Mesenchymal stem cell (in vitro differentiated cells and primary cell): Measurements from ENCODE around the gene XCL2.

Source experiments
- DNase-seq: peaks from one replicate; pipeline ENCODE4 v3.0.0-alpha.2; 2013
- H2AFZ ChIP-seq: one replicate; pipeline ENCODE4 v1.6.1; 2013; ENCODE audit warnings: low read depth, mild to moderate bottlenecking, control low read depth, inconsistent platforms, low read length, moderate library complexity
- H2AK5ac ChIP-seq: 2 replicates; pipeline ENCODE4 v1.6.1; 2013; ENCODE audit warnings: low read length, moderate library complexity, mild to moderate bottlenecking, inconsistent platforms; ENCODE audit not compliant: severe bottlenecking
- H2BK120ac ChIP-seq: one replicate; pipeline ENCODE4 v1.6.1; 2013; ENCODE audit warnings: low read depth, mild to moderate bottlenecking, inconsistent platforms, low read length, moderate library complexity
- H2BK12ac ChIP-seq, 2 experiments: one replicate each; pipeline ENCODE4 v1.6.1; 2013; ENCODE audit warnings: inconsistent platforms in 2 of 2, low read length in 2 of 2, mild to moderate bottlenecking in 2 of 2, moderate library complexity in 2 of 2, control low read depth in 1 of 2
- H2BK15ac ChIP-seq: one replicate; pipeline ENCODE4 v1.6.1; 2013; ENCODE audit warnings: mild to moderate bottlenecking, low read depth, inconsistent platforms; ENCODE audit not compliant: poor library complexity, severe bottlenecking
- H2BK5ac ChIP-seq: 2 replicates; pipeline ENCODE4 v1.6.1; 2013; ENCODE audit warnings: low read depth, mild to moderate bottlenecking, low read length, control low read depth, inconsistent platforms; ENCODE audit not compliant: poor library complexity, severe bottlenecking
- H3K14ac ChIP-seq, 2 experiments: one replicate each; pipeline ENCODE4 v1.6.1; 2013; ENCODE audit warnings: inconsistent platforms in 2 of 2, low read length in 2 of 2, control low read depth in 1 of 2, mild to moderate bottlenecking in 1 of 2, moderate library complexity in 1 of 2
- H3K18ac ChIP-seq, 2 experiments: one replicate each; pipeline ENCODE4 v1.6.1; 2013; ENCODE audit warnings: inconsistent platforms in 2 of 2, low read length in 2 of 2, control low read depth in 1 of 2, low read depth in 1 of 2, mild to moderate bottlenecking in 1 of 2
- H3K23ac ChIP-seq, 2 experiments: one replicate each; pipeline ENCODE4 v1.6.1; 2013; ENCODE audit warnings: inconsistent platforms in 2 of 2, low read length in 2 of 2, mild to moderate bottlenecking in 2 of 2, moderate library complexity in 2 of 2, control low read depth in 1 of 2
- H3K27ac ChIP-seq: 2 replicates; pipeline ENCODE4 v1.5.1; 2013; ENCODE audit warnings: mild to moderate bottlenecking, moderate library complexity, low read length, control low read depth, inconsistent platforms; ENCODE audit not compliant: poor library complexity, severe bottlenecking
- H3K27me3 ChIP-seq, 2 experiments: 2 replicates each; pipeline versions ENCODE4 v1.6.1 to v1.7.0; 2013; ENCODE audit warnings: low read length in 2 of 2, mild to moderate bottlenecking in 2 of 2, moderate library complexity in 2 of 2, control low read depth in 1 of 2, inconsistent platforms in 1 of 2; ENCODE audit not compliant: control insufficient read depth in 1 of 2, insufficient read depth in 1 of 2
- H3K36me3 ChIP-seq, 2 experiments: 2 replicates each; pipeline versions ENCODE4 v1.6.1 to v1.7.0; 2013; ENCODE audit warnings: low read length in 2 of 2, control low read depth in 1 of 2, inconsistent platforms in 1 of 2, low read depth in 1 of 2, mild to moderate bottlenecking in 1 of 2; ENCODE audit not compliant: insufficient read depth in 2 of 2, control insufficient read depth in 1 of 2
- H3K4ac ChIP-seq, 2 experiments: one replicate each; pipeline ENCODE4 v1.6.1; 2013; ENCODE audit warnings: inconsistent platforms in 2 of 2, low read length in 2 of 2, mild to moderate bottlenecking in 2 of 2, moderate library complexity in 2 of 2, control low read depth in 1 of 2, low read depth in 1 of 2
- H3K4me1 ChIP-seq: 2 replicates; pipeline ENCODE4 v1.6.1; 2013; ENCODE audit warnings: low read depth, low read length, control low read depth; ENCODE audit not compliant: control insufficient read depth, insufficient read depth
- H3K4me2 ChIP-seq: 2 replicates; pipeline ENCODE4 v1.6.1; 2013; ENCODE audit warnings: low read length, mild to moderate bottlenecking, inconsistent platforms; ENCODE audit not compliant: poor library complexity, severe bottlenecking
- H3K4me3 ChIP-seq, 2 experiments: 2 replicates each; pipeline versions ENCODE4 v1.5.1 to v1.7.0; 2013; ENCODE audit warnings: low read length in 2 of 2, mild to moderate bottlenecking in 2 of 2, control low read depth in 1 of 2, low read depth in 1 of 2; ENCODE audit not compliant: insufficient read depth in 1 of 2
- H3K79me1 ChIP-seq: replicated peaks from 2 replicates; pipeline ENCODE4 v1.6.1; 2013; ENCODE audit warnings: mild to moderate bottlenecking, control low read depth, low read length, inconsistent platforms; ENCODE audit not compliant: poor library complexity, severe bottlenecking
- H3K9ac ChIP-seq: 2 replicates; pipeline ENCODE4 v1.7.0; 2013; ENCODE audit warnings: mild to moderate bottlenecking, low read length, moderate library complexity
- H3K9me3 ChIP-seq: 2 replicates; pipeline ENCODE4 v1.7.0; 2013; ENCODE audit warnings: mild to moderate bottlenecking, low read length; ENCODE audit not compliant: control insufficient read depth
- H4K8ac ChIP-seq: one replicate; pipeline ENCODE4 v1.6.1; 2013; ENCODE audit warnings: inconsistent platforms, mild to moderate bottlenecking, low read length, moderate library complexity
- H4K91ac ChIP-seq: one replicate; pipeline ENCODE4 v1.6.1; 2013; ENCODE audit warnings: mild to moderate bottlenecking, low read length, inconsistent platforms
- WGBS: methylation state at CpG from one replicate; pipeline ENCODE4 v1.1.7; 2013; ENCODE audit warnings: mixed read lengths; 5-methylcytosine and 5-hydroxymethylcytosine counted together

The XCL2 gene

DNA sequence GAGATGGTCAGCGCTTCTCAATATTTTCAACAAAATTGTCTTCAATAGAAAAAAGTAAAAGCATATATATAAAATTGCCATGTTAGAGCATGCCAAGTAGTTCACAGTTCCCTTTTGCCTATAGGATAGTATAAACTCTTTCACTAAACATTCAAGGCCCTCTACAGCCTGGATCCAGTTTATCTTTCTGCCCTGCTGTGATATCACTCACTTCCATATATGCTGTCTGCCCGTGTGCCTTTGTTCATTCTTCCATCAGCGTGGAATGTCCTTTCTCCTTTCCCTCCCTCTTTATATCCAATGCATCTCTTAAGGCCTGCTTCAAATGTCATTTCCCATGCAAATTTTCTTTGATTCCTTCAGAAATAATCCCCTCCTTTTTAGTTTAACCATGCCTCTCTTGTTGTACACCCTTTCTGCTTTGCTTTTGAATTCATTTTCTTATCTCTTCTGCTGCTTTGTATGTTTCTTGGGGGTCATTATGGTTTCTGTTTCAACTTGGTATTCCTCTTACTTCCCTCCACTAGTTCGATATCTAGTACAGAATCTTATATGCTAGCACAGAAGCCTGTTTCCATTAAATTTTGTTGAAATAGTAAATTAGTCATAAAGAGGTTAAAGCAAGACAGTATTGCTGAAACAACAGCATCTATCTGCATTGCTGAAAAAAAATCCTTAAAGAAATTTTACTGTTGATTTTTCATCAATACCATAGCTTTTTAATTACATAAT lies 44.7 kb downstream of the XCL2 start:
- WGBS: 82% methylated on average over 2 of the region's 4 CpGs
- H2BK120ac ChIP-seq: no peak overlapping the region
- H2BK12ac ChIP-seq: peak overlapping the region in 1 of 2 experiments; percentile 51
- no peak overlapping the region for H4K8ac ChIP-seq
- no peak overlapping the region for H2AFZ ChIP-seq
- H3K4me2 ChIP-seq: no peak overlapping the region
- H3K18ac ChIP-seq: no peak overlapping the region
- no peak overlapping the region for H3K27ac ChIP-seq
- DNase-seq: no peak
- H3K36me3 ChIP-seq: no peaks in the 10 kb centered on the region
- no peaks in the 10 kb centered on the region for H3K27me3 ChIP-seq
- no peaks in the 10 kb centered on the region for H3K9me3 ChIP-seq
- H3K14ac ChIP-seq: no peak overlapping the region
- H3K9ac ChIP-seq: peak overlapping the region; percentile 14
- H3K4me3 ChIP-seq: no peak overlapping the region
- H2BK5ac ChIP-seq: no peak overlapping the region
- H2BK15ac ChIP-seq: no peak overlapping the region
- H2AK5ac ChIP-seq: no peak overlapping the region
- no peak overlapping the region for H3K23ac ChIP-seq
- no peak overlapping the region for H3K4ac ChIP-seq
- no peak overlapping the region for H4K91ac ChIP-seq
- peaks cover 6% of the 10 kb centered on the region for H3K4me1 ChIP-seq
- H3K79me1 ChIP-seq: no peaks in the 10 kb centered on the region

DNA sequence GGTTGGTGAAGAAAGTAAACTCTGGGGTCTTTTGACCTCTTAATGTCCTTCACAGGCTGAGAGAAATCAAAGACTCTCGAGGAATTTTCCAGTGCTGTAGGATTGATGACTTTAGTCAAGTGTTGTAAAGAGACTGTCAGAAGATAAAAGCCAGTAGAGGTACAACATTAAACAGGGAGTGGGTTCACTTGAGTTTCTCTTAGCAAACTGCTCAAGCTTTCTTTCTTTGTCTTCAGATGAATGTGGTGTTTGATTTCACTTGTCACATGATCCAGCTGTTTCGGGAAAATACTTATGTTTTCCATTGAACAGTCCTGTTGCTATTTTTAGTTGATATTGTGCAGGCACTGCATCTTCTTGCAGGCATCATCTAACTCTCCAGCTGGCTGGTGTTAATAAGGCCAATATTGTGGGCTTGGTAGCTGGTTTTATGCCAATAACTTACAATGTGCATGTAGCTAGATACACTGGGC lies 45.6 kb downstream of the XCL2 start:
- no peak overlapping the region for H3K23ac ChIP-seq
- H2BK12ac ChIP-seq: peak overlapping the region in 1 of 2 experiments; percentile 41
- peak overlapping the region; percentile 65 for H3K9ac ChIP-seq
- peak overlapping the region; percentile 59 for H3K27ac ChIP-seq
- H3K18ac ChIP-seq: no peak overlapping the region
- H2AK5ac ChIP-seq: no peak overlapping the region
- WGBS: 5% methylated on average over 2 of the region's 2 CpGs
- H3K4ac ChIP-seq: no peak overlapping the region
- H4K8ac ChIP-seq: peak overlapping the region; percentile 47
- H3K9me3 ChIP-seq: no peaks in the 10 kb centered on the region
- DNase-seq: peak; percentile 93
- H2BK5ac ChIP-seq: no peak overlapping the region
- H3K79me1 ChIP-seq: no peaks in the 10 kb centered on the region
- H3K4me3 ChIP-seq: no peak overlapping the region
- H3K14ac ChIP-seq: no peak overlapping the region
- peaks cover 6% of the 10 kb centered on the region for H3K4me1 ChIP-seq
- no peak overlapping the region for H2BK120ac ChIP-seq
- no peak overlapping the region for H4K91ac ChIP-seq
- H3K4me2 ChIP-seq: no peak overlapping the region
- no peaks in the 10 kb centered on the region for H3K36me3 ChIP-seq
- no peaks in the 10 kb centered on the region for H3K27me3 ChIP-seq
- H2AFZ ChIP-seq: no peak overlapping the region
- H2BK15ac ChIP-seq: no peak overlapping the region

DNA sequence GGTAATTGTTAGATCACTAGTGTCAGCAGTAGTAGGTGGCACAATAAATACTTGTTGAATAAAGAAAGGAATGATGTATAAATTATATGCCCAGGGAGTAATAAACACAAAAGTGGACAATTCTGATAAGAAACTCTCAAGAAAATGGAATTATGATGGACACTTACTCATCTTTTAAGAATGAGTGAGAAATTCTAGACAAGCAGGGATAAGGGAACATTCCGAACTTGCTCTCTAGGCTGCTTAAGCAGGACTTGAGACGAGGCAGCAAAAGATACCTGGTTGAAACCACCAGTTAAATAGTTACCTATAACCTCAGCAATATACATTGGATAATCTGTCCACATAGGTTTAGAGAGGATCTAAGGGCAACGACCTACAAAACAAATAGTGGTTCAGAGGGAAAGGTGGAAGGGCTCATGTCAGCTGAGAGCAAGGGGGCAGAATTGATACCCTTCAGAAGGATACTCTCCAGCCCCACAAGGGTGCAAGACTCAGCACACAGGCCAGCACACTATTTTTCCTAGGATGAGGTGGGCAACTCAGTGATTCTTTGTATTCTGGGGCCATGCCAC lies 46.3 kb downstream of the XCL2 start:
- no peaks in the 10 kb centered on the region for H3K36me3 ChIP-seq
- H3K79me1 ChIP-seq: no peaks in the 10 kb centered on the region
- peak overlapping the region; percentile 85 for H4K91ac ChIP-seq
- peak overlapping the region; percentile 53 for H3K27ac ChIP-seq
- no peaks in the 10 kb centered on the region for H3K9me3 ChIP-seq
- peak overlapping the region; percentile 73 for H2AK5ac ChIP-seq
- no peak overlapping the region for H2AFZ ChIP-seq
- no peak overlapping the region for H3K4me3 ChIP-seq
- no peak overlapping the region for H2BK15ac ChIP-seq
- H3K4me2 ChIP-seq: no peak overlapping the region
- H2BK5ac ChIP-seq: no peak overlapping the region
- peak overlapping the region; percentile 46 to 82 for H3K4ac ChIP-seq
- H2BK120ac ChIP-seq: peak overlapping the region; percentile 77
- 69% methylated on average over 3 of the region's 3 CpGs for WGBS
- H3K23ac ChIP-seq: no peak overlapping the region
- peak overlapping the region; percentile 65 for H3K9ac ChIP-seq
- no peaks in the 10 kb centered on the region for H3K27me3 ChIP-seq
- peaks cover 7% of the 10 kb centered on the region for H3K4me1 ChIP-seq
- peak overlapping the region; percentile 73 to 92 for H3K18ac ChIP-seq
- no peak overlapping the region for H3K14ac ChIP-seq
- H2BK12ac ChIP-seq: peak overlapping the region; percentile 89 to 98
- no peak overlapping the region for H4K8ac ChIP-seq
- DNase-seq: no peak

DNA sequence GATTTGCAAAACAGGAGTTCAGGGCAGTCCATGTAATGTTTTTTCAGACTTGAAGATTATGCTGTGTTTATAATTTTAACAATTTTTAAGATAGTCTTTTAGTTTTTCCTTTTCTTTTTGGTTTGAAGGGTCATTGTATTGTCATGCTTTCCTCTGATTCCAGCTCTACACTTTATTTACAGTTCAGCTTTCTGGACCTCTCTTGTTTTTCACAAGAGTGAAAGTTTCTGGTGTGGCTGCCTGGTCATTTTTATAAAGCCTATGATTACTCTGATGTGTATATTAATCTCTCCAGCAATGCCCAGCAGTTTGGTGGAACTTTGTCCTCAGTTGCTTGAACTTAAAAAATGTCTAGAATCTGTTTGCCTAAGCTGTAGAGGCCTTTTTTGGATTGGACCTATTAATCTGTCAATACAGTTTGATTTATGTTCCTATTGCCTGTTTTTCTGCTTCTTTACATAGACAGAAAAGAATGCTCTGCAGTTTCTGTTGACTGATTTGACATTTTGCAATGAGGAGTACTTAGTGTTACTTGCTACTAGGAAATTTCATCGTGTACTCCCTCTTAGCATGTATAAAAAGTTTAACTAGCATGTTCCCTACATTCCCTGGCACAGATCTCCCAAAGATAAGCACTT lies 52.2 kb downstream of the XCL2 start:
- Histone ChIP-seq H3K14ac (no peak overlapping the region), H2BK5ac (no peak overlapping the region), H3K4me3 (no peak overlapping the region), H3K23ac (no peak overlapping the region), H3K27ac (peak overlapping the region; percentile 62), H3K79me1 (no peaks in the 10 kb centered on the region), H2BK15ac (no peak overlapping the region), H3K4ac (no peak overlapping the region), H2AK5ac (no peak overlapping the region), H2BK12ac (no peak overlapping the region), H3K18ac (no peak overlapping the region), H3K4me2 (no peak overlapping the region), H3K9me3 (no peaks in the 10 kb centered on the region), H2BK120ac (peak overlapping the region; percentile 49), H4K91ac (no peak overlapping the region), H3K4me1 (peaks cover 4% of the 10 kb centered on the region), H3K36me3 (no peaks in the 10 kb centered on the region), H2AFZ (no peak overlapping the region), H3K9ac (no peak overlapping the region), H4K8ac (no peak overlapping the region), H3K27me3 (no peaks in the 10 kb centered on the region)
- WGBS: 50% methylated on average over 1 of the region's 1 CpG
- no peak for DNase-seq
